ENCODE measurements around the gene FBXO36.

GRCh38 chr2:229971298-229971790 is 49.0 kb downstream of the FBXO36 start:
- TF ChIP-seq, protein P1, sequence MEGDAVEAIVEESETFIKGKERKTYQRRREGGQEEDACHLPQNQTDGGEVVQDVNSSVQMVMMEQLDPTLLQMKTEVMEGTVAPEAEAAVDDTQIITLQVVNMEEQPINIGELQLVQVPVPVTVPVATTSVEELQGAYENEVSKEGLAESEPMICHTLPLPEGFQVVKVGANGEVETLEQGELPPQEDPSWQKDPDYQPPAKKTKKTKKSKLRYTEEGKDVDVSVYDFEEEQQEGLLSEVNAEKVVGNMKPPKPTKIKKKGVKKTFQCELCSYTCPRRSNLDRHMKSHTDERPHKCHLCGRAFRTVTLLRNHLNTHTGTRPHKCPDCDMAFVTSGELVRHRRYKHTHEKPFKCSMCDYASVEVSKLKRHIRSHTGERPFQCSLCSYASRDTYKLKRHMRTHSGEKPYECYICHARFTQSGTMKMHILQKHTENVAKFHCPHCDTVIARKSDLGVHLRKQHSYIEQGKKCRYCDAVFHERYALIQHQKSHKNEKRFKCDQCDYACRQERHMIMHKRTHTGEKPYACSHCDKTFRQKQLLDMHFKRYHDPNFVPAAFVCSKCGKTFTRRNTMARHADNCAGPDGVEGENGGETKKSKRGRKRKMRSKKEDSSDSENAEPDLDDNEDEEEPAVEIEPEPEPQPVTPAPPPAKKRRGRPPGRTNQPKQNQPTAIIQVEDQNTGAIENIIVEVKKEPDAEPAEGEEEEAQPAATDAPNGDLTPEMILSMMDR (IDR thresholded peaks at IDR 0.05) = no peak
- no peak for TF ChIP-seq EZH2 (IDR thresholded peaks at IDR 0.05)
- no peak for TF ChIP-seq EZH2phosphoT487 (IDR thresholded peaks at IDR 0.05)
